Measurements from ENCODE around the gene CFD. TPM values are rescaled to one million over a fixed set of nuclear protein-coding genes. Genes with fewer than 3 reads are reported as not detected.

CFD gene
- total and polyA plus RNA-seq, 2 experiments from 2014 or later, result 0.90 to 4.7 TPM

DNA sequence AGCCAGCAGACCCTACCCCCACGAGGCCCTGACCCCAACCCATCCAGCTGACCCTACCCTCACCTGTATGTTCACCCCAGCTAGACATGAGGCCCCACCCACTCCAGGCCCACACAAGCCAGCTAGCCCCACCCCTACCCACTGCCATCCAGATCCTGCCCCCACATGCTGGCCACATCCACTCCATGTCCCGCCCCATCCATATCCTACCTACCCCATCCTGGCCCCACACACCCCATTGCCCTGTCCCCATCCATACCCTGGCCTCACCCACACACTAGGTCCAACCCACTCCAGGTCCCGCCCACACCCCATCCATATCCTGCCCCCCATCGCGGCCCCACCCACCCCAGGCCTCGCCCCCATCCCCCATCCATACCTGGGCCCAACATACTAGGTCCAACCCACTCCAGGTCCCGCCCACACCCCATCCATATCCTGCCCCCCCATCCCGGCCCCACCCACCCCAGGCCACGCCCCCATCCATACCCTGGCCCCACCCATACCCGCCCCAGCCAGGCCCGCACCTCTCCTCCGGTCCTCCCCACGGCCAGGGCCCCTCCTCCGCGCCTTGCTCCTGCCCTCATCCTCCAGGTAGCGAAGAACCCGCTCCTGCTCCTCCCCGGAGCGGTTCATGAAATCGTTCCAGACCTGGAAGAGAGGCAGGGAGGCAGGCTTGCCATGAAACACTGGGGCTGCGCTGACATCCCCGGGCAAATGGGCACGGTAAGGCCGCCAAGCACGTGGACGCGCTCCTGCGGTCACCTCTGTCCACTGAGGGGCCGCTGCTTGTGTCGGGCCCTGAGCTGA is 41.0 kb downstream of the CFD start (continued):
- TF ChIP-seq STAT1 (IDR thresholded peaks at IDR 0.05; ENCODE audit: unreplicated experiment) (no peak), EZH2phosphoT487 (IDR thresholded peaks at IDR 0.05; ENCODE audit: unreplicated experiment) (no peak), CTCF (conservative IDR thresholded peaks at IDR 0.05; ENCODE audit: low read depth in 2 of 2) (no peak), ZNF114 (CRISPR knock-in tag; IDR thresholded peaks at IDR 0.05) (no peak), CREB1 (CRISPR knock-in tag; IDR thresholded peaks at IDR 0.05; ENCODE audit: low read depth) (no peak), POLR2AphosphoS5 (IDR thresholded peaks at IDR 0.05; ENCODE audit: low read depth) (no peak), ZNF331 (CRISPR knock-in tag; IDR thresholded peaks at IDR 0.05; ENCODE audit: low read depth) (no peak), NANOG (IDR thresholded peaks at IDR 0.05; ENCODE audit: borderline replicate concordance) (no peak)
- TF ChIP-seq, protein P1, sequence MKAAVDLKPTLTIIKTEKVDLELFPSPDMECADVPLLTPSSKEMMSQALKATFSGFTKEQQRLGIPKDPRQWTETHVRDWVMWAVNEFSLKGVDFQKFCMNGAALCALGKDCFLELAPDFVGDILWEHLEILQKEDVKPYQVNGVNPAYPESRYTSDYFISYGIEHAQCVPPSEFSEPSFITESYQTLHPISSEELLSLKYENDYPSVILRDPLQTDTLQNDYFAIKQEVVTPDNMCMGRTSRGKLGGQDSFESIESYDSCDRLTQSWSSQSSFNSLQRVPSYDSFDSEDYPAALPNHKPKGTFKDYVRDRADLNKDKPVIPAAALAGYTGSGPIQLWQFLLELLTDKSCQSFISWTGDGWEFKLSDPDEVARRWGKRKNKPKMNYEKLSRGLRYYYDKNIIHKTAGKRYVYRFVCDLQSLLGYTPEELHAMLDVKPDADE (IDR thresholded peaks at IDR 0.05), result no peak

DNA sequence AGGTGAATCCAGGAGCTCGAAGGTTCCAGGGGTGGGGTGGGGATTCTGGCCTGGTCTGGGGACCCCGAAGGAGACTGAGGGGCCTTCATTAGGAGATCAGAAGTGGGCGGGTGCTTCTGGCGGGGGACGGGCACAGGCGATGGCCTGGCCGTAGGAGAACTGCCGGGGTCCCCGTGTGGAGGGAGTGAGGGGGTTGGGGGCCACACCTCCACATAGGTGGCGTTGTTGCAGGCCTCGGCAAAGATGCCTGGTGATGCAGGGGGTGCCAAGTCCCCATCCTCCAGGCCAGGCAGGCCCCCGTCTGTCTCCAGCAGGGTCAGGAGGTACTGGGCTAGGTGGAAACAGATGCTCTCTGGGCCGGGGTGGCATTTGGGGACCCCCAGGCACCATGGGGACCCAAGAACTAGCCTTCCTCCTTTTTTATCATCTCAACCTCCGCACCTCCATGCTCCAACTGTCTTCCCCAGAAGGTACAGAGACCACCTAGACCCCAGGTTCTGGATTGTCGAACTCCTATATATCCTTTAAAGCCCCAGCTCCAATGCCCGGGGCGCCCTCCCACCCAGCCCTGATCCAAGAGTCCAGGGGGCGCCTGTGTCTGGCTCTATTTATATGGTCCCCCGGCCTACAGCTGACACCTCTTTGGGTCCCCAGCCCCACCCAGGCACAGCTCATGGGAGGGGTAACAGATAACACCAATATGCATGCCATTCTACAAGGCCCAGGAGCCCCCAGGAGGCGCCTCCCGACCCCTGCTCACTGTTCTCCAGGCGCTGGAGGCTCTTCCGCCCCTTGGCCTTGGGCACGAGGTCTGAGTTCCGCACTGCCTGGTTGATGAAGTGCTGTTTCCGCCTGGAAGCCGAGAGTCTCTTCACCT is 42.0 kb downstream of the CFD start:
- DNase-seq (ENCODE audit: low spot score) (no peak), ATAC-seq (no peak)
- Histone ChIP-seq H3K36me3 (ENCODE audit: insufficient read depth) (no peaks in the 10 kb centered on the region), H3K27me3 (ENCODE audit: insufficient read depth) (no peaks in the 10 kb centered on the region), H3F3A (replicated peaks; ENCODE audit: low read depth) (peaks cover 5% of the 10 kb centered on the region), H3K79me2 (replicated peaks; ENCODE audit: insufficient read depth) (peaks cover 22% of the 10 kb centered on the region), H4K20me1 (replicated peaks; ENCODE audit: insufficient read depth) (peaks cover 10% of the 10 kb centered on the region), H3K4me3 (no peak overlapping the region), H2AFZ (no peak overlapping the region), H3K9me2 (ENCODE audit: insufficient read depth) (no peaks in the 10 kb centered on the region), H3K4me2 (no peak overlapping the region), H3K27ac (ENCODE audit: low read depth) (no peak overlapping the region), H3K4me1 (ENCODE audit: insufficient read depth) (peaks cover 3% of the 10 kb centered on the region; the same call in 1 of the 2 replicates)
- Mint-ChIP-seq H3K4me3 (no peak overlapping the region), H3K4me1 (peaks cover 5% of the 10 kb centered on the region), H3K27ac (no peak overlapping the region), H3K27me3 (ENCODE audit: insufficient read depth, low read depth, poor library complexity) (peaks cover 5% of the 10 kb centered on the region), H3K9me3 (no peaks in the 10 kb centered on the region), H3K36me3 (ENCODE audit: low read depth) (peaks cover 18% of the 10 kb centered on the region)
- TF ChIP-seq ZNF462 (CRISPR knock-in tag; IDR thresholded peaks at IDR 0.05) (no peak), EZH2phosphoT487 (IDR thresholded peaks at IDR 0.05; ENCODE audit: unreplicated experiment) (no peak), POLR2AphosphoS5 (IDR thresholded peaks at IDR 0.05; ENCODE audit: low read depth) (no peak), NANOG (IDR thresholded peaks at IDR 0.05; ENCODE audit: borderline replicate concordance) (no peak), CREB1 (CRISPR knock-in tag; IDR thresholded peaks at IDR 0.05; ENCODE audit: low read depth) (no peak), CTCF (conservative IDR thresholded peaks at IDR 0.05; ENCODE audit: low read depth in 2 of 2) (no peak)

All from GM23338 (cell line).